ENCODE measurements around the gene DNAH10.

- TF ChIP-seq TSHZ2 (CRISPR knock-in tag; IDR thresholded peaks at IDR 0.05) (no peak), ZFP3 (CRISPR knock-in tag; IDR thresholded peaks at IDR 0.05) (no peak), TCF4 (CRISPR knock-in tag; IDR thresholded peaks at IDR 0.05; ENCODE audit: borderline replicate concordance) (no peak)
Observed at GRCh38 chr12:123787466-123787865, 25.4 kb downstream of the DNAH10 start.
